ENCODE results near the gene IRF4. TPM values are rescaled to one million over a fixed set of nuclear protein-coding genes. Genes with fewer than 3 reads are reported as not detected.

Gene IRF4
- total and polyA plus RNA-seq, 4 donors, result 0.85 to 5.0 (median 2.9) TPM

- H3K9ac ChIP-seq (ENCODE audit: insufficient read depth in 1 of 2, low read length in 2 of 2), result no peak overlapping the region
- H3K36me3 ChIP-seq (ENCODE audit: control insufficient read depth in 4 of 4, insufficient read depth in 4 of 4, low read length in 4 of 4), result no peaks in the 10 kb centered on the region
- H3K27ac ChIP-seq (ENCODE audit: low read depth in 1 of 2, low read length in 1 of 2), result no peak overlapping the region
- H3K4me1 ChIP-seq (ENCODE audit: control insufficient read depth in 5 of 5, insufficient read depth in 5 of 5, low read length in 5 of 5), result peaks cover 0 to 1% (median 0%) of the 10 kb centered on the region in 5 donors
- H3K9me3 ChIP-seq (ENCODE audit: control insufficient read depth in 4 of 4, insufficient read depth in 3 of 4, low read length in 3 of 4), result peaks cover 0 to 6% (median 0%) of the 10 kb centered on the region in 4 donors
- H3K4me3 ChIP-seq, result no peak overlapping the region
- TF ChIP-seq, protein P1, sequence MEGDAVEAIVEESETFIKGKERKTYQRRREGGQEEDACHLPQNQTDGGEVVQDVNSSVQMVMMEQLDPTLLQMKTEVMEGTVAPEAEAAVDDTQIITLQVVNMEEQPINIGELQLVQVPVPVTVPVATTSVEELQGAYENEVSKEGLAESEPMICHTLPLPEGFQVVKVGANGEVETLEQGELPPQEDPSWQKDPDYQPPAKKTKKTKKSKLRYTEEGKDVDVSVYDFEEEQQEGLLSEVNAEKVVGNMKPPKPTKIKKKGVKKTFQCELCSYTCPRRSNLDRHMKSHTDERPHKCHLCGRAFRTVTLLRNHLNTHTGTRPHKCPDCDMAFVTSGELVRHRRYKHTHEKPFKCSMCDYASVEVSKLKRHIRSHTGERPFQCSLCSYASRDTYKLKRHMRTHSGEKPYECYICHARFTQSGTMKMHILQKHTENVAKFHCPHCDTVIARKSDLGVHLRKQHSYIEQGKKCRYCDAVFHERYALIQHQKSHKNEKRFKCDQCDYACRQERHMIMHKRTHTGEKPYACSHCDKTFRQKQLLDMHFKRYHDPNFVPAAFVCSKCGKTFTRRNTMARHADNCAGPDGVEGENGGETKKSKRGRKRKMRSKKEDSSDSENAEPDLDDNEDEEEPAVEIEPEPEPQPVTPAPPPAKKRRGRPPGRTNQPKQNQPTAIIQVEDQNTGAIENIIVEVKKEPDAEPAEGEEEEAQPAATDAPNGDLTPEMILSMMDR (IDR thresholded peaks at IDR 0.05; ENCODE audit: control extremely low read depth, extremely low read depth), result no peak
- ATAC-seq (ENCODE audit: insufficient read depth, low FRiP score) (no peak), DNase-seq (no peak)
- no peaks in the 10 kb centered on the region for H3K27me3 ChIP-seq (ENCODE audit: control insufficient read depth in 3 of 3, insufficient read depth in 3 of 3, low read length in 2 of 3)
- WGBS, 2 donors, result 80 to 86% methylated on average over 8 of the region's 8 CpGs
These were observed 32.7 kb upstream of the IRF4 start for GRCh38 chr6:358847-359246.

- TF ChIP-seq, protein P1 (IDR thresholded peaks at IDR 0.05; ENCODE audit: control extremely low read depth, extremely low read depth), result no peak
- Histone ChIP-seq H3K27ac (ENCODE audit: low read depth in 1 of 2, low read length in 1 of 2) (no peak overlapping the region), H3K9ac (ENCODE audit: insufficient read depth in 1 of 2, low read length in 2 of 2) (no peak overlapping the region), H3K36me3 (ENCODE audit: control insufficient read depth in 4 of 4, insufficient read depth in 4 of 4, low read length in 4 of 4) (no peaks in the 10 kb centered on the region), H3K27me3 (ENCODE audit: control insufficient read depth in 3 of 3, insufficient read depth in 3 of 3, low read length in 2 of 3) (no peaks in the 10 kb centered on the region), H3K4me1 (ENCODE audit: control insufficient read depth in 5 of 5, insufficient read depth in 5 of 5, low read length in 5 of 5) (peaks cover 0 to 1% (median 0%) of the 10 kb centered on the region in 5 donors), H3K4me3 (no peak overlapping the region), H3K9me3 (ENCODE audit: control insufficient read depth in 4 of 4, insufficient read depth in 3 of 4, low read length in 3 of 4) (peaks cover 0 to 8% (median 0%) of the 10 kb centered on the region in 4 donors)
- 80 to 89% methylated on average over 19 to 20 of the region's 20 CpGs for WGBS, 2 donors
- no peak for ATAC-seq (ENCODE audit: insufficient read depth, low FRiP score)
- DNase-seq, result no peak
These were observed 32.1 kb upstream of the IRF4 start for GRCh38 chr6:359261-360035.

- H3K4me3 ChIP-seq, result no peak overlapping the region
- H3K9me3 ChIP-seq (ENCODE audit: control insufficient read depth in 4 of 4, insufficient read depth in 3 of 4, low read length in 3 of 4), result peaks cover 0 to 10% (median 0%) of the 10 kb centered on the region in 4 donors
- TF ChIP-seq, protein P1 (IDR thresholded peaks at IDR 0.05; ENCODE audit: control extremely low read depth, extremely low read depth), result no peak
- ATAC-seq (ENCODE audit: insufficient read depth, low FRiP score) (no peak), DNase-seq (no peak)
- H3K27ac ChIP-seq (ENCODE audit: low read depth in 1 of 2, low read length in 1 of 2), result no peak overlapping the region
- no peaks in the 10 kb centered on the region for H3K36me3 ChIP-seq (ENCODE audit: control insufficient read depth in 4 of 4, insufficient read depth in 4 of 4, low read length in 4 of 4)
- H3K27me3 ChIP-seq (ENCODE audit: control insufficient read depth in 3 of 3, insufficient read depth in 3 of 3, low read length in 2 of 3), result no peaks in the 10 kb centered on the region
- peaks cover 0 to under 1% (median 0%) of the 10 kb centered on the region in 5 donors for H3K4me1 ChIP-seq (ENCODE audit: control insufficient read depth in 5 of 5, insufficient read depth in 5 of 5, low read length in 5 of 5)
- WGBS, 2 donors, result 77 to 82% methylated on average over 5 of the region's 5 CpGs
- no peak overlapping the region for H3K9ac ChIP-seq (ENCODE audit: insufficient read depth in 1 of 2, low read length in 2 of 2)
These were observed 31.2 kb upstream of the IRF4 start for GRCh38 chr6:360349-360748.

Data from lung (tissue), 12 donors.